DND-41 (cell line): ENCODE measurements around the gene GNAZ.

Source experiments
- CTCF ChIP-seq: IDR thresholded peaks from 2 replicates; pipeline ENCODE4 v1.5.1; 2012; ENCODE audit warnings: borderline replicate concordance, low read length, moderate library complexity, mild to moderate bottlenecking; ENCODE audit not compliant: poor library complexity, severe bottlenecking; ENCODE audit errors: extremely low read depth
- EZH2 ChIP-seq: IDR thresholded peaks from 3 replicates; pipeline ENCODE4 v1.6.1; 2012; ENCODE audit warnings: borderline replicate concordance, low read depth, mild to moderate bottlenecking, moderate library complexity, low read length, inconsistent platforms; ENCODE audit not compliant: severe bottlenecking

- TF ChIP-seq CTCF (no peak), EZH2 (no peak)
These were observed 31.2 kb downstream of the GNAZ start for GRCh38 chr22:23101524-23101923.
